ENCODE measurements around the gene ADCY3.

- no peak for TF ChIP-seq CTCF (IDR thresholded peaks at IDR 0.05; ENCODE audit: poor library complexity)
- TF ChIP-seq EZH2 (IDR thresholded peaks at IDR 0.05; ENCODE audit: borderline replicate concordance), result no peak
- no peak for TF ChIP-seq EZH2phosphoT487 (IDR thresholded peaks at IDR 0.05; ENCODE audit: low read depth, severe bottlenecking, unreplicated experiment)
Measured at GRCh38 chr2:24818721-24819167, 101.3 kb downstream of the ADCY3 start.
